Muscle layer of colon (tissue), 2 donors: ENCODE data around the gene SRRD.

Experiments
- H3K27ac ChIP-seq: one replicate; pipeline ENCODE4 v1.7.0; 2013; ENCODE audit warnings: low read depth, mild to moderate bottlenecking, low read length, moderate library complexity
- H3K27me3 ChIP-seq, 2 donors: one replicate each; pipeline ENCODE4 v1.7.0; 2013; ENCODE audit warnings: low read length in 2 of 2, mild to moderate bottlenecking in 2 of 2; ENCODE audit not compliant: insufficient read depth in 2 of 2, control insufficient read depth in 1 of 2
- H3K36me3 ChIP-seq: one replicate; pipeline ENCODE4 v1.7.0; 2013; ENCODE audit warnings: mild to moderate bottlenecking, low read length; ENCODE audit not compliant: insufficient read depth
- H3K4me1 ChIP-seq: one replicate; pipeline ENCODE4 v1.7.0; 2013; ENCODE audit warnings: mild to moderate bottlenecking, low read length; ENCODE audit not compliant: insufficient read depth
- H3K4me3 ChIP-seq, 2 donors: one replicate each; pipeline ENCODE4 v1.7.0; 2013; ENCODE audit warnings: low read length in 2 of 2, low read depth in 1 of 2, mild to moderate bottlenecking in 1 of 2, moderate library complexity in 1 of 2
- H3K9ac ChIP-seq: one replicate; pipeline ENCODE4 v1.7.0; 2013; ENCODE audit warnings: low read length
- H3K9me3 ChIP-seq: one replicate; pipeline ENCODE4 v1.7.0; 2013; ENCODE audit warnings: mild to moderate bottlenecking, low read length
- donor health status: abdominal sarcoma.
- donor health status: Adenocarcinoma of cecum.

Gene SRRD

GRCh38 chr22:26486394-26486793 is 2.7 kb downstream of the SRRD start:
- no peak overlapping the region for H3K27ac ChIP-seq
- H3K9me3 ChIP-seq: no peaks in the 10 kb centered on the region
- H3K27me3 ChIP-seq: no peaks in the 10 kb centered on the region
- H3K36me3 ChIP-seq: peaks cover 33% of the 10 kb centered on the region
- no peak overlapping the region for H3K9ac ChIP-seq
- H3K4me1 ChIP-seq: peaks cover 33% of the 10 kb centered on the region
- H3K4me3 ChIP-seq: no peak overlapping the region

- no peak overlapping the region for H3K27ac ChIP-seq
- peaks cover 47% of the 10 kb centered on the region for H3K36me3 ChIP-seq
- no peaks in the 10 kb centered on the region for H3K9me3 ChIP-seq
- H3K9ac ChIP-seq: no peak overlapping the region
- H3K4me1 ChIP-seq: peaks cover 17% of the 10 kb centered on the region
- H3K4me3 ChIP-seq: no peak overlapping the region
- H3K27me3 ChIP-seq: no peaks in the 10 kb centered on the region
Measured at GRCh38 chr22:26487996-26488395, 4.3 kb downstream of the SRRD start.

- Histone ChIP-seq H3K27me3 (no peaks in the 10 kb centered on the region), H3K36me3 (peaks cover 61% of the 10 kb centered on the region), H3K9me3 (no peaks in the 10 kb centered on the region), H3K9ac (no peak overlapping the region), H3K4me1 (peaks cover 9% of the 10 kb centered on the region), H3K27ac (no peak overlapping the region), H3K4me3 (no peak overlapping the region)
Measured at GRCh38 chr22:26489447-26490036, 5.9 kb downstream of the SRRD start.

GRCh38 chr22:26492220-26492619 is 8.5 kb downstream of the SRRD start:
- Histone ChIP-seq H3K27ac (no peak overlapping the region), H3K9ac (no peak overlapping the region), H3K36me3 (peaks cover 85% of the 10 kb centered on the region), H3K27me3 (no peaks in the 10 kb centered on the region), H3K9me3 (no peaks in the 10 kb centered on the region), H3K4me3 (no peak overlapping the region), H3K4me1 (no peaks in the 10 kb centered on the region)

- Histone ChIP-seq H3K27ac (no peak overlapping the region), H3K4me1 (no peaks in the 10 kb centered on the region)
Measured at GRCh38 chr22:26494506-26494905, 10.8 kb downstream of the SRRD start.

GRCh38 chr22:26496456-26496855 is 12.8 kb downstream of the SRRD start:
- Histone ChIP-seq H3K36me3 (peaks cover 81% of the 10 kb centered on the region), H3K27ac (no peak overlapping the region), H3K27me3 (no peaks in the 10 kb centered on the region), H3K9ac (no peak overlapping the region), H3K9me3 (no peaks in the 10 kb centered on the region), H3K4me3 (no peak overlapping the region), H3K4me1 (no peaks in the 10 kb centered on the region)

More at GRCh38 chr22:26494506-26494905, 10.8 kb downstream of the SRRD start:
- peaks cover 82% of the 10 kb centered on the region for H3K36me3 ChIP-seq
- H3K27me3 ChIP-seq: no peaks in the 10 kb centered on the region
- no peak overlapping the region for H3K9ac ChIP-seq
- no peaks in the 10 kb centered on the region for H3K9me3 ChIP-seq
- H3K4me3 ChIP-seq: no peak overlapping the region

- Histone ChIP-seq H3K27me3 (no peaks in the 10 kb centered on the region), H3K4me1 (no peaks in the 10 kb centered on the region), H3K9me3 (no peaks in the 10 kb centered on the region), H3K4me3 (no peak overlapping the region), H3K9ac (no peak overlapping the region), H3K36me3 (peaks cover 84% of the 10 kb centered on the region), H3K27ac (no peak overlapping the region)
Measured at GRCh38 chr22:26499188-26499703, 15.6 kb downstream of the SRRD start.

GRCh38 chr22:26501996-26502395 is 18.3 kb downstream of the SRRD start:
- Histone ChIP-seq H3K27ac (no peak overlapping the region), H3K36me3 (peaks cover 83% of the 10 kb centered on the region), H3K4me1 (no peaks in the 10 kb centered on the region), H3K4me3 (no peak overlapping the region), H3K9me3 (no peaks in the 10 kb centered on the region), H3K9ac (no peak overlapping the region), H3K27me3 (no peaks in the 10 kb centered on the region)

GRCh38 chr22:26502688-26503561 is 19.2 kb downstream of the SRRD start:
- no peak overlapping the region for H3K27ac ChIP-seq
- no peak overlapping the region for H3K9ac ChIP-seq
- H3K4me3 ChIP-seq: no peak overlapping the region
- H3K36me3 ChIP-seq: peaks cover 81% of the 10 kb centered on the region
- H3K9me3 ChIP-seq: no peaks in the 10 kb centered on the region
- H3K4me1 ChIP-seq: no peaks in the 10 kb centered on the region
- H3K27me3 ChIP-seq: no peaks in the 10 kb centered on the region

- H3K36me3 ChIP-seq: peaks cover 83% of the 10 kb centered on the region
- no peaks in the 10 kb centered on the region for H3K9me3 ChIP-seq
- no peak overlapping the region for H3K9ac ChIP-seq
- no peak overlapping the region for H3K27ac ChIP-seq
- H3K27me3 ChIP-seq: no peaks in the 10 kb centered on the region
- no peak overlapping the region for H3K4me3 ChIP-seq
- H3K4me1 ChIP-seq: no peaks in the 10 kb centered on the region
Measured at GRCh38 chr22:26503758-26504157, 20.1 kb downstream of the SRRD start.

- Histone ChIP-seq H3K4me3 (no peak overlapping the region), H3K27me3 (no peaks in the 10 kb centered on the region), H3K36me3 (peaks cover 63% of the 10 kb centered on the region), H3K27ac (no peak overlapping the region), H3K4me1 (peaks cover 18% of the 10 kb centered on the region), H3K9ac (no peak overlapping the region), H3K9me3 (no peaks in the 10 kb centered on the region)
Measured at GRCh38 chr22:26508148-26508547, 24.5 kb downstream of the SRRD start.
